Brain microvascular endothelial cell (primary cell): ENCODE data around the gene PTPRN2.

ENCODE experiments used
- DNase-seq: peaks from one replicate; pipeline ENCODE4 v3.0.0-alpha.2; 2020
- H3K27ac ChIP-seq: fragments of 250-450 bp; sonication (Bioruptor Pico); 2 replicates; pipeline ENCODE4 v1.5.1; 2020; ENCODE audit warnings: mild to moderate bottlenecking, moderate library complexity
- H3K27me3 ChIP-seq: fragments of 250-450 bp; sonication (Bioruptor Pico); replicated peaks from 2 replicates; pipeline ENCODE4 v1.5.1; 2020; ENCODE audit warnings: mild to moderate bottlenecking
- H3K36me3 ChIP-seq: fragments of 250-450 bp; sonication (Bioruptor Pico); replicated peaks from 2 replicates; pipeline ENCODE4 v1.5.1; 2020; ENCODE audit warnings: mild to moderate bottlenecking
- H3K4me3 ChIP-seq: 2 replicates; pipeline ENCODE4 v1.5.1; 2011; ENCODE audit warnings: low read depth, mild to moderate bottlenecking, control low read depth, low read length, moderate library complexity
- CTCF ChIP-seq: IDR thresholded peaks from 2 replicates; pipeline ENCODE4 v1.5.1; 2011; ENCODE audit warnings: low read depth, mild to moderate bottlenecking, moderate library complexity, low read length, control low read depth, inconsistent platforms; ENCODE audit errors: missing control alignments
- in situ Hi-C: cut with HindIII; loops from 2 replicates; pipeline ENCODE4 v1.10.0; 2017; ENCODE audit warnings: low sequenced_read_pairs, low pct_ligation_motif_present

Gene PTPRN2

GRCh38 chr7:157558875-157559595 lies 1028.6 kb downstream of the PTPRN2 start:
- in situ Hi-C loops: no loop called here

GRCh38 chr7:157558516-157558874 lies 1029.1 kb downstream of the PTPRN2 start:
- Histone ChIP-seq H3K27ac (no peak overlapping the region), H3K4me3 (no peak overlapping the region), H3K36me3 (no peaks in the 10 kb centered on the region), H3K27me3 (no peaks in the 10 kb centered on the region)
- no peak for DNase-seq
- TF ChIP-seq CTCF: no peak
- in situ Hi-C loops: no loop called here

More at GRCh38 chr7:157558875-157559595, 1028.6 kb downstream of the PTPRN2 start:
- Histone ChIP-seq H3K36me3 (no peaks in the 10 kb centered on the region), H3K27me3 (no peaks in the 10 kb centered on the region), H3K4me3 (no peak overlapping the region), H3K27ac (no peak overlapping the region)
- no peak for DNase-seq
- no peak for TF ChIP-seq CTCF

GRCh38 chr7:157558061-157558460 lies 1029.6 kb downstream of the PTPRN2 start:
- Histone ChIP-seq H3K27ac (no peak overlapping the region), H3K36me3 (no peaks in the 10 kb centered on the region), H3K4me3 (no peak overlapping the region), H3K27me3 (no peaks in the 10 kb centered on the region)
- DNase-seq: no peak
- TF ChIP-seq CTCF: no peak
- in situ Hi-C loops: no loop called here

DNA sequence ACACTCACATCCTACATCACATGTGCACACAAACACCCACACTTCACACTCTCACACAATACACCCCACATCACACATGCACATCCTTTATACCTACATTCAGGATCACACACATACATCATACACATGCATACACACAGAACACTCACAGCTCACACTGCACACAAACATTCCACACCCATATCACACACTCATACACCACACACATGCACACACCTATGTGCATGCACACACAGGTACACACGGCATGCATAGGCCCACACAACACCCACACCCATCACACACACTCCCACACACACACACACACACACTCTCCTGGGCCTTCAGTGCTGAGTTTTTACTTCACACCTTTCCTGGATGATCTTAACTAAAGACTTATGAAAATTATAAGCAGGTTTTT lies 1030.4 kb downstream of the PTPRN2 start:
- Histone ChIP-seq H3K36me3 (no peaks in the 10 kb centered on the region), H3K27ac (no peak overlapping the region), H3K27me3 (no peaks in the 10 kb centered on the region), H3K4me3 (no peak overlapping the region)
- no peak for DNase-seq
- TF ChIP-seq CTCF: no peak
- in situ Hi-C loops: no loop called here

GRCh38 chr7:157556642-157556944 lies 1031.0 kb downstream of the PTPRN2 start:
- Histone ChIP-seq H3K27me3 (no peaks in the 10 kb centered on the region), H3K4me3 (no peak overlapping the region), H3K36me3 (no peaks in the 10 kb centered on the region), H3K27ac (no peak overlapping the region)
- no peak for TF ChIP-seq CTCF
- DNase-seq: no peak
- in situ Hi-C loops: no loop called here
